Cardiac fibroblast (primary cell): ENCODE results near the gene FSTL3.

Source experiments
- DNase-seq, 2 donors: peaks; one replicate each; pipeline versions ENCODE4 v3.0.0 to v3.0.0-alpha.2; 2010; ENCODE audit warnings: low read depth in 2 of 2
- H3K4me3 ChIP-seq, 2 donors: replicated peaks in 1 of 2; 1 replicate in 1 of 2; 2 replicates in 1 of 2; pipeline ENCODE4 v1.5.1; 2011; ENCODE audit warnings: low read depth in 2 of 2, low read length in 2 of 2, mild to moderate bottlenecking in 2 of 2, moderate library complexity in 1 of 2
- TF ChIP-seq, protein P1 (sequence below): IDR thresholded peaks from one replicate; pipeline ENCODE4 v1.5.1; 2011; ENCODE audit warnings: low read depth, mild to moderate bottlenecking, low read length, inconsistent platforms

The FSTL3 gene

DNA sequence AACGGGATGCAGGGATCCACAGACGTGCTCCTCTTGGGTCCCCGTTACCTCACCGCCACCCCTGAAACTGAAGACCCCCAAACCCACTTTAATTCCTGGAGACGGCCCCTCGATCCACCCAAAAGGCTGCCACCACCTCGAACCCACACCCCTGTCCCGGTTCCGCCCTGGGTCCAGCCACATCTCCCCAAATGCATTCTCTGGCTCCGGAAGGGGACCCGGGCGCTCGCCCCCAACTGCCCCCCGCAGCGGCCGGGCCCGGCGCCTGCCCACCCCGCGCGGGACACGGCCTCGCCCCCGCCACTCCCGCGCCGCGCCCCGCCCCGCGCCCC, 219 bp upstream of the FSTL3 start:
- H3K4me3 ChIP-seq: peak overlapping the region; percentile 32 to 79

DNA sequence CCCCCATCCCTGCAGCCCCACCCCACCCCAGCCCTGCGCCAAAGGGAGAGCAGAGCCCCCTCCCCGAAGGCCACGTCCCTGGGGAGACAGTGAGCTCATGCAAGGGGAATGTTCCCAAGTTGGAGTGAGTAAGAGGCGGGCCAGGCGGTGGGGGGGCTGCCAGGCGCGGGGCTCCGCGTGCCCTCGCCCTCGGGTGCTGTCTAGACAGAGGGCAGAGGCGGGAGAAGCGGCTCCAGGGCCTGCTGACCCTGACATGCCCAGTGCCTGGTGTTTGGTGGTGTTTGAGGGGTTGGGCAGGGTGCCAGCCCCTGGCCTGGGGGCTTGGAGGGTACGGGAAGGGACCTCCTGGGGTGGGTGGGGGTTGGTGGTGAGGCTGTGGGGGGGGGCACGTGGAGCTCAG, 1.0 kb downstream of the FSTL3 start:
- peak; percentile 89 to 91 for DNase-seq
- TF ChIP-seq, protein P1, sequence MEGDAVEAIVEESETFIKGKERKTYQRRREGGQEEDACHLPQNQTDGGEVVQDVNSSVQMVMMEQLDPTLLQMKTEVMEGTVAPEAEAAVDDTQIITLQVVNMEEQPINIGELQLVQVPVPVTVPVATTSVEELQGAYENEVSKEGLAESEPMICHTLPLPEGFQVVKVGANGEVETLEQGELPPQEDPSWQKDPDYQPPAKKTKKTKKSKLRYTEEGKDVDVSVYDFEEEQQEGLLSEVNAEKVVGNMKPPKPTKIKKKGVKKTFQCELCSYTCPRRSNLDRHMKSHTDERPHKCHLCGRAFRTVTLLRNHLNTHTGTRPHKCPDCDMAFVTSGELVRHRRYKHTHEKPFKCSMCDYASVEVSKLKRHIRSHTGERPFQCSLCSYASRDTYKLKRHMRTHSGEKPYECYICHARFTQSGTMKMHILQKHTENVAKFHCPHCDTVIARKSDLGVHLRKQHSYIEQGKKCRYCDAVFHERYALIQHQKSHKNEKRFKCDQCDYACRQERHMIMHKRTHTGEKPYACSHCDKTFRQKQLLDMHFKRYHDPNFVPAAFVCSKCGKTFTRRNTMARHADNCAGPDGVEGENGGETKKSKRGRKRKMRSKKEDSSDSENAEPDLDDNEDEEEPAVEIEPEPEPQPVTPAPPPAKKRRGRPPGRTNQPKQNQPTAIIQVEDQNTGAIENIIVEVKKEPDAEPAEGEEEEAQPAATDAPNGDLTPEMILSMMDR: no peak
- H3K4me3 ChIP-seq: peak overlapping the region; percentile 72 to 79

More for the DNA sequence above, 219 bp upstream of the FSTL3 start:
- no peak for DNase-seq
- TF ChIP-seq, protein P1: no peak

DNA sequence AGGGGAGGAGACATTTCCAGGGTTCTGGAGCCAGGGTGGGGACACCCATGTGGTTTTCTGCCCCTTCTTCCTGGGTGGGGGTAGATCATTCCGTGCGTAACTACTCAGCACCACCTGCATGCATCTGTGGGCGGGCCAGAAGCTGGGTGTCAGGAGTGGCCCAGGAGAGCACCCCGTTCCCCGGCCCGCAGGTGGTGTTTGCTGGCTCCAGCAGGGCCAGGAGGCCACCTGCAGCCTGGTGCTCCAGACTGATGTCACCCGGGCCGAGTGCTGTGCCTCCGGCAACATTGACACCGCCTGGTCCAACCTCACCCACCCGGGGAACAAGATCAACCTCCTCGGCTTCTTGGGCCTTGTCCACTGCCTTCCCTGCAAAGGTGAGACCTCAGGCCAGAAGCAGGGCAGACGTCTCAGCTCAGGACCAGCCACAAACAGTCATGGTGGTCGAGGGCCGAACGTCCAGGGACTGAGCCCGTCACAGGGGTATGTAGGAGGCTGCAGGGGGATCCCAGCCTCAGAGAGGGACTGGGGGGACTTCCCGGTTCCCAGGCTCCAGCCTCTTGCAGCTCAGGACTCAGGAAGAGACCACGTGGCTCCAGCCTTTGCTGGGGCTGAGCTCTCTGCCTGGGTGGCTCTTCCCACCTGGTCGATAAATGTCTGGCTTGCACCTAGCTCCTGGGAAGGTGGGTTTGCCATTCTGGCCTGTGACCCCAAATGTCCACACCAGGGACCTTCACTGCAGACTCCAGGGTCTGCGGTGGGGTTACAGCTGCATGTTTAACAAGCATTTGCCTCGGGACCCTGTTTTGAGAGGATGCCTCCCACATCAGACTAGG, 1.6 kb downstream of the FSTL3 start:
- peak overlapping the region; percentile 72 to 79 for H3K4me3 ChIP-seq
- DNase-seq: peak in 1 of 2 donors; percentile 51
- TF ChIP-seq, protein P1: no peak

DNA sequence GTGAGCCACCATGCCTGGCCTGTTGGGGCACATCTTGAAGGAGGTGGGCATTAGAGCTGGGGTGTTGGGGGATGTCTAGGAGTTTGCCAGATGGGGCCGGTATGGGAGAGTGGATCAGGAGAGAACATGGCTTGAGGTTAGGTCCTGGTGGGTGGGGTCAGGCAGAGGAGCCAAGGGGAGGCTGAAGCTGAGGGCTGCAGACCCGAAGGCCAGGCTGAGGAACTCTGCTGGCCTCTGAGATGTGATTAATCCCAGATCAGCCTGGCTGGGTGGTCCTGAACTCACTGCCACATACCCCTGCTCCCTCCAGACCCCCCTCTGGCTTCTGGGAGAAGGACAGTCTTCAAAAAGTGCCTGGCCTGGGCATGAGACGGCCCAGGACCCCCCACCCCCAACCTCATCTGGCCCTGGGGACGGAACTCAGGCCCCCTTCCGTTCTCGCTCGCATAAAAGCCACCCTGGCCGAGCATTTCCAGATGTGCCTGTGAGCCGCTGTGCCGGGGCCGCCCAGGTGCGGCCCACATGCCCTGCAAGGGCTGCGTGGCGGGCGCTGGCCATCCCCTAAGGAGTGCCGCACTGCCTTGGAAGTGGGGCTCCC, 2.7 kb downstream of the FSTL3 start:
- DNase-seq: no peak
- TF ChIP-seq, protein P1: no peak
- peak overlapping the region; percentile 49 to 58 for H3K4me3 ChIP-seq

DNA sequence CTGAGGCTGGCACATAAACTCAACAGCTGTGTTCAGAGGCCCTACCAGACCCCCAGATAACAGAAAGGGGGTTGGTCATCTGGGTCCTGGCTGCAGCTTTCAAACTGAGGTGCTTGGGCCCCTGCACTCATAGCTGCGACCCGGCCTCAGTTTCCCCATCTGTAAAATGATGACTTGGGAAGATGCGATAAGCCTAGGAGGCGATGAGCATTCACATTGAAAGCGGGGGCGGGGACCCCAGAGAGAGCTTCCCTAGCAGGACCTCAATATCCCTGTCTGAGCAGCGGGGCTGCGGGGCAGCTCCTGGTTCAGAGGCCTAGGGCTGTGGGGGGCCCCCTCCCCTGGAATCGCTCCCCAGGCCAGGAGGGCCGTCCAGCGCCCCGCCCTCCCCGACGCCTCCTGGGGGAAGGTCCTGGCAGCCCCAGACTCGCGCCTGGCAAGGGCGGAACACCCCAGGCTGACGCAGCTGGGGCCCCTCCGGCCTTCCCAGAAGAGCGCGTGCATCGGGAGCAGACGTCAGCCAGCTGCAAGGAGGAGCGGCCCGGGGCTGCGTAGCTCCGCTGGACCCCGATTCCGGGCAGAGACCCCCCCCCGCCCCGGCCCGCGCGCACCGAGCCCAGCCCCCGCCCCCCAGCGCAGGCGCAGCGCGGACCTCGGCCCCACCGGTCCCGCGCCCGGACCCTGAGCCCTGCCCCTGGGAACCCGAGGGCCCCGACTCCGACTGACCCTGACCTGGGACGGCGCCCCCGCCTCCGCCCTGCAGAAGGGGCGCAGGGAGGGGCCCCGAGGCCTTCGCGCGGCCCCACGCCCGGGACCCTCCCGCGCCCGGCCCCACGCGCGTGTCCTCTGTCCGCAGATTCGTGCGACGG, 3.5 kb downstream of the FSTL3 start:
- TF ChIP-seq, protein P1: no peak
- H3K4me3 ChIP-seq: peak overlapping the region; percentile 49 to 58
- peak; percentile 75 to 95 for DNase-seq

- TF ChIP-seq, protein P1: no peak
- peak; percentile 99 to 100 for DNase-seq
- peak overlapping the region; percentile 49 to 58 for H3K4me3 ChIP-seq
These were observed 4.3 kb downstream of the FSTL3 start for GRCh38 chr19:680287-681028.
